Ovary (tissue), 9 donors: ENCODE measurements around the gene USF1. TPM values are rescaled to one million over a fixed set of nuclear protein-coding genes. Genes with fewer than 3 reads are reported as not detected.
"Not testable (repeated sequence)": the region's sequence is repeated elsewhere in the genome, so short reads cannot be mapped to it uniquely, and the experiment has no call there.

Source experiments
- DNase-seq, 5 donors: peaks; one replicate each; pipeline ENCODE4 v3.0.0-alpha.2; 2019 to 2020
- H3K27ac ChIP-seq, 2 donors: fragments of 200-600 bp; one replicate each; pipeline versions ENCODE4 v1.5.1 to v1.8.0; 2019 to 2022
- H3K27me3 ChIP-seq: fragments of 200-600 bp; one replicate; pipeline ENCODE4 v1.8.0; 2022
- H3K36me3 ChIP-seq: fragments of 200-600 bp; sonication (generic); one replicate; pipeline ENCODE4 v1.5.1; 2019
- H3K4me1 ChIP-seq: one replicate; pipeline ENCODE4 v1.8.1; 2013; ENCODE audit warnings: mild to moderate bottlenecking, moderate library complexity; ENCODE audit not compliant: insufficient read depth
- H3K4me3 ChIP-seq: fragments of 200-600 bp; sonication (generic); one replicate; pipeline ENCODE4 v1.5.1; 2017
- H3K9me3 ChIP-seq, 2 donors: fragments of 200-600 bp in 1 of 2; sonication (generic) in 1 of 2; one replicate each; pipeline versions ENCODE4 v1.5.1 to v1.8.1; 2013 to 2019; ENCODE audit warnings: mild to moderate bottlenecking in 1 of 2, moderate library complexity in 1 of 2
- EP300 ChIP-seq: sonication (generic); formaldehyde crosslinking; IDR thresholded peaks from one replicate; pipeline ENCODE4 v1.6.1; 2017; ENCODE audit warnings: antibody characterized with exemption
- POLR2A ChIP-seq: fragments of 450-650 bp; IDR thresholded peaks from one replicate; pipeline ENCODE4 v1.6.1; 2017; ENCODE audit warnings: antibody characterized with exemption, mild to moderate bottlenecking, moderate library complexity
- WGBS, 3 donors: extraction: QIAGEN DNeasy Blood & Tissue Kit in 1 of 3; methylation state at CpG; one replicate each; pipeline versions ENCODE4 v1.1.5 to v1.1.7; 2013 to 2017; 5-methylcytosine and 5-hydroxymethylcytosine counted together
- intact Hi-C, 4 donors: fragments of 100-400 bp; cut with DNase I; formaldehyde crosslinking; loops; one replicate each; pipeline versions ENCODE4 v1.11.0 to v1.15.1; 2022 to 2023
- polyA plus RNA-seq, 2 donors: library from polyadenylated mRNA; stranded (reverse); fragments of 200-250 nt in 1 of 2; fragments of 350-450 nt in 1 of 2; fragmentation: Illumina TruSeq in 1 of 2; extraction: RNeasy Lipid Tissue Mini Kit (QIAGEN cat#74804) in 1 of 2; gene quantifications; one replicate each; pipeline ENCODE4 v1.2.3, GENCODE V29; 2013 to 2014
- total RNA-seq, 7 donors: library from RNA; depleted of rRNA in 2 of 7; stranded (reverse); fragments of >200 nt in 2 of 7; fragmentation: NEBNext Ultra II Directional in 3 of 7; extraction: Animal tissue kit (Norgen Biotek cat#: 25700) in 3 of 7; gene quantifications; one replicate each; pipeline versions ENCODE4 v1.1.0 to v1.2.4, GENCODE V29; 2016 to 2023
- TF ChIP-seq, protein P1 (sequence below), 3 donors: fragments of 450-650 bp in 2 of 3; fragments of 200-600 bp in 1 of 3; IDR thresholded peaks; one replicate each; pipeline versions ENCODE4 v1.5.1 to v1.8.0; 2016 to 2022; ENCODE audit warnings: antibody characterized with exemption in 3 of 3, mild to moderate bottlenecking in 1 of 3
- donor health status: DM: no; HTN: no; CAD: no; lungs with moderate emphysema.
- donor health status: DM: no; HTN: no; CAD: no.
- donor health status: Bipolar disorder and iron deficiency.
- donor health status: DM: yes; HTN: yes; CAD: no.
- donor health status: DM: no; HTN: no; CAD: no.
- donor health status: DM: yes; HTN: yes; CAD: no.

The USF1 gene
- total and polyA plus RNA-seq, 9 donors, result 28.1 to 54.8 (median 44.0) TPM

DNA sequence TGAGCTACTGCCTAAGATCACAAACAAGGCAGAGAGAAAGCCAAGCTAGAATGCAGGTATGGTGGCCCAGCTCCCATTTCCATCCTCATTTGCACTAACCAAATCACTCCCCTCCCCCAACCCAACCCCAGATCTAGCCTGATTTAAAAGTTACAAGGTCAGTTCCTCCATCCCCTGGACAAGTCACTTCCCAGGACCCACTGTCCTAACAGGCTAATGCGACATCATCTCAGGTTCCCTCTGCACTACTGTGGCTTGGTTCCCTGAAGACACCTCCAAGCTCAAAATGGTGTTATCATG, 27.2 kb downstream of the USF1 start:
- H3K27ac ChIP-seq, result no peak overlapping the region
- WGBS, 3 donors, result 85 to 100% (median 100%) methylated on average over 1 of the region's 1 CpG
- no peak overlapping the region for H3K4me3 ChIP-seq

DNA sequence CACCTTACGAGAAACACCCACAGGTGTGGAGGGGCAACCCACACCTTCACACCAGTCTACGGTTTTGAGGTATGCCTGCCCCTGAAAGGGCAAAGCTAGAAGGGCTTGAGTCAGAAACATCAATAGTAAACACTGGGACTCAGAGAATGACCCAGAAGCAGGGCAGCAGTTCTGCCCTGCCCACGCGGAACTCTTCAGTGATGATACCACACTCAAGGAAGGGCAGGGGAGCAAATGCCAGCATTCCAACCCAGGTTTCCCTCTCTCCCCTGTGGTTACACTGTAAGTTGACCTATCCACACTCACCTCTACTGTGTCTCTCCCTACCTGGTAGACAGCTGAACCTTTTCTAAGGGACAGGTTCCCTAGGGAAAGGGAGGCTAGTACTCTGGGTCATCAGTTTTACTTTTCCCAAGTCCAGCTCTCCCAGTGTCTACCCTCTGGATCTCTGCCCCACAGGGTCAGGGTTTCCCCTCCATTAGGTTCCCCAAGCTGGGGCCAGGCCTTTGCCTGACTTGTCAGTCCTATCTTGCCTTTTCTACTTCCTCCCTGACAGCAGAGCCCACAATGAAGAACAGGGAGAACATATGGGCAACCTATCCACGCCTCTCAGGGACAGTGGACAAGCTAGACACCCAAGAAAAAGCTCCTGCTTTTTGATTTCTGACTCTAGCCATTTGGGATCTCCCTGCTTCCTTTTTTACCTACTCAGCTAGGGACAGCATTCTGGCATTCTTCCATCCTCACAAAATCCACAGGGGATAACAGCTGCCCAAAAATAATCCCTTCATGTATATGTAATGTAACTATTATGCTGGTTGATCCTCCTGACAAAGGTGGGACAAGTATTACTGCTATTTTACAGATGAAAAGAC, 27.8 kb downstream of the USF1 start:
- Histone ChIP-seq H3K9me3 (no peaks in the 10 kb centered on the region), H3K27ac (no peak overlapping the region), H3K27me3 (no peaks in the 10 kb centered on the region), H3K4me1 (peaks cover 7% of the 10 kb centered on the region), H3K4me3 (no peak overlapping the region), H3K36me3 (no peaks in the 10 kb centered on the region)
- WGBS, 3 donors, result 83 to 91% (median 84%) methylated on average over 5 of the region's 5 CpGs
- DNase-seq, result no peak
- intact Hi-C loops, result no loop called here
- TF ChIP-seq EP300 (no peak), POLR2A (no peak)
- TF ChIP-seq, protein P1, sequence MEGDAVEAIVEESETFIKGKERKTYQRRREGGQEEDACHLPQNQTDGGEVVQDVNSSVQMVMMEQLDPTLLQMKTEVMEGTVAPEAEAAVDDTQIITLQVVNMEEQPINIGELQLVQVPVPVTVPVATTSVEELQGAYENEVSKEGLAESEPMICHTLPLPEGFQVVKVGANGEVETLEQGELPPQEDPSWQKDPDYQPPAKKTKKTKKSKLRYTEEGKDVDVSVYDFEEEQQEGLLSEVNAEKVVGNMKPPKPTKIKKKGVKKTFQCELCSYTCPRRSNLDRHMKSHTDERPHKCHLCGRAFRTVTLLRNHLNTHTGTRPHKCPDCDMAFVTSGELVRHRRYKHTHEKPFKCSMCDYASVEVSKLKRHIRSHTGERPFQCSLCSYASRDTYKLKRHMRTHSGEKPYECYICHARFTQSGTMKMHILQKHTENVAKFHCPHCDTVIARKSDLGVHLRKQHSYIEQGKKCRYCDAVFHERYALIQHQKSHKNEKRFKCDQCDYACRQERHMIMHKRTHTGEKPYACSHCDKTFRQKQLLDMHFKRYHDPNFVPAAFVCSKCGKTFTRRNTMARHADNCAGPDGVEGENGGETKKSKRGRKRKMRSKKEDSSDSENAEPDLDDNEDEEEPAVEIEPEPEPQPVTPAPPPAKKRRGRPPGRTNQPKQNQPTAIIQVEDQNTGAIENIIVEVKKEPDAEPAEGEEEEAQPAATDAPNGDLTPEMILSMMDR (IDR thresholded peaks at IDR 0.05), result no peak

More for the DNA sequence above, 27.2 kb downstream of the USF1 start:
- intact Hi-C loops, result no loop called here
- Histone ChIP-seq H3K36me3 (no peaks in the 10 kb centered on the region), H3K4me1 (peaks cover 3% of the 10 kb centered on the region), H3K9me3 (no peaks in the 10 kb centered on the region), H3K27me3 (no peaks in the 10 kb centered on the region)
- no peak for DNase-seq
- TF ChIP-seq, protein P1 (IDR thresholded peaks at IDR 0.05), result no peak
- TF ChIP-seq EP300 (no peak), POLR2A (no peak)

DNA sequence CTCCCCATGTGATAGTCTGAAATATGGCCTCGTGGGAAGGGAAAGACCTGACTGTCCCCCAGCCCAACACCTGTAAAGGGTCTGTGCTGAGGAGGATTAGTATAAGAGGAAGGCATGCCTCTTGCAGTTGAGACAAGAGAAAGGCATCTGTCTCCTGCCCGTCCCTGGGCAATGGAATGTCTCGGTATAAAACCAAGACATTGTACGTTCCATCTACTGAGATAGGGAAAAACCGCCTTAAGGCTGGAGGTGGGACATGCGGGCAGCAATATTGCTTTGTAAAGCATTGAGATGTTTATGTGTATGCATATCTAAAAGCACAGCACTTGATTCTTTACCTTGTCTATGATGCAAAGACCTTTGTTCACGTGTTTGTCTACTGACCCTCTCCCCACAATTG, 28.6 kb downstream of the USF1 start:
- intact Hi-C loops, H3K4me3 ChIP-seq, H3K27me3 ChIP-seq, H3K4me1 ChIP-seq, H3K9me3 ChIP-seq, DNase-seq, H3K27ac ChIP-seq, H3K36me3 ChIP-seq: not testable (repeated sequence)
- WGBS, 3 donors, result 72 to 74% (median 72%) methylated on average over 6 to 7 of the region's 7 CpGs

DNA sequence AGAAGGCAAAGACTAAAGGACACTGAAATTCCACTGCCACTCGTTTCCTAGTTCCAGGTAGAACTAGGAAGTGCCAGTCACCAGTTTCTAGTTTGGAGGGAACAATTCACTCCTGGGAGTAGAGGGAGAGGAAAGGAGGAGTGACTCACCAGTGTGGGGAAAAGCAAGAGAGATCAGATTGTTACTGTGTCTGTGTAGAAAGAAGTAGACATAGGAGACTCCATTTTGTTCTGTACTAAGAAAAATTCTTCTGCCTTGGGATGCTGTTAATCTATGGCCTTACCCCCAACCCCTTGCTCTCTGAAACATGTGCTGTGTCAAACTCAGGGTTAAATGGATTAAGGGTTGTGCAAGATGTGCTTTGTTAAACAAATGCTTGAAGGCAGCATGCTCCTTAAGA, 29.1 kb downstream of the USF1 start:
- intact Hi-C loops, H3K36me3 ChIP-seq, H3K4me1 ChIP-seq, H3K9me3 ChIP-seq, H3K4me3 ChIP-seq, H3K27ac ChIP-seq, DNase-seq, H3K27me3 ChIP-seq: not testable (repeated sequence)
- 60 to 77% (median 73%) methylated on average over 1 of the region's 1 CpG for WGBS, 3 donors

DNA sequence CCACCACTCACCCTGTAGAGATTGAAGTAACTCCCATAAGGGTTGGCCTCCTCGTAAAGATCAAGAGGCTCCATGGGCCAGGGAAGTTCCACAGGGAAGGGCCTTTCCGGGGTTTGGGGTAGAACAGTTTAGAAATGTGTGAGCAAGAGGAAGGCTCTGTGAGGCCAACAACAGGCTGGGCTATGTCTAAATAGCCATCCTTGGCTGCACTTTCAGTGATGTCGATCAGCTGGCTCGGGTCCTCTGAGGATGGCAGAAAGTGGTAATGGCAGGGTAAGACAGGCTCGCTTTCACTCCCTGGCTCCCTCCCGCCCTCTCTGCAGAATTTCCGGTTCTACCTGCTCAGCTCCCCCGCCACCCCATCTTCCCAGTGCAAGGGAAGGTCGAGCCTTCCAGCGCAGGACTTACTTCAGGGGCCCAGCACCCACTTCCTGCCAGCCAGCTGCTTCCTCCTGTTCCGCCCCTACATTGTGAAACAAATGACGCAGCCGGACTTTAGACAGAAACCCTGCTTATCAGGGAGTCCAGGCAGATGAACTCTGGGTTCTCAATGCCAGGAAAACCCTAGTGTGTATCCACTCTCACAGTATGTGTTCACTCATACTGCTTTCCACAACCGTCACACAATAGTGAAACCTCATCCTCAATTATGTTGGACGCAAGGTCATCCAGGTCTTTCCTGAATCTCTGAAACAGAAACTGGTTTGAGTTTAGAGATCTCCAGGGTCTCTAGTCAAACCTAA, 32.1 kb downstream of the USF1 start:
- H3K27me3 ChIP-seq, result no peaks in the 10 kb centered on the region
- no peaks in the 10 kb centered on the region for H3K9me3 ChIP-seq
- 39 to 60% (median 49%) methylated on average over 15 of the region's 15 CpGs for WGBS, 3 donors
- intact Hi-C loops, result no loop called here
- TF ChIP-seq EP300, result peak; percentile 52
- TF ChIP-seq, protein P1 (IDR thresholded peaks at IDR 0.05), result no peak
- peak; percentile 45 for TF ChIP-seq POLR2A
- peaks cover 8% of the 10 kb centered on the region for H3K4me1 ChIP-seq
- no peaks in the 10 kb centered on the region for H3K36me3 ChIP-seq
- H3K4me3 ChIP-seq, result no peak overlapping the region
- peak; percentile 71 to 86 (median 78) for DNase-seq
- peak overlapping the region; percentile 61 to 69 for H3K27ac ChIP-seq
